ENCODE data around the gene SETD2. TPM values are rescaled to one million over a fixed set of nuclear protein-coding genes. Genes with fewer than 3 reads are reported as not detected.
"Not testable (repeated sequence)": the region's sequence is repeated elsewhere in the genome, so short reads cannot be mapped to it uniquely, and the experiment has no call there.

SETD2 gene
- total RNA-seq, 1 donor from 2014 or later, result 21.0 TPM

DNA sequence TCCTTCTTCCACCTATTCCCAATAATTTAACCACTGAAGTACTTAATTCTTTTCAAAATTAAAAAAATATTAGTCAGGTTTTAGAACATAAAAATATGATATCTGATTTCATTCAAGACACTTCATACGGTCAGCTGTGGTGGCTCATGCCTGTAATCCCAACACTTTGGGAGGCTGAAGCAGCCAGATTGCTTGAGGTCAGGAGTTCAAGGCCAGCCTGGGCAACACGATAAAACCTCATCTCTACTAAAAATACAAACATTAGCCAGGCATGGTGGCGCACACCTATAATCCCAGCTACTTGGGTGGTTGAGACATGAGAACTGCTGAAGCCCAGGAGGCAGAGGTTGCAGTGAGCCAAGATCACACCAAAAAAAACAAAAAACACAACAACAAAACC lies 127.8 kb downstream of the SETD2 start:
- DNase-seq (ENCODE audit: low spot score in 2 of 2), result no peak
- Histone ChIP-seq H3K36me3 (peaks cover 39 to 66% of the 10 kb centered on the region in 2 donors), H3K27ac (no peak overlapping the region), H3K4me3 (no peak overlapping the region), H3K9me3 (no peaks in the 10 kb centered on the region), H3K4me1 (no peaks in the 10 kb centered on the region), H3K27me3 (no peaks in the 10 kb centered on the region)
- TF ChIP-seq, protein P1, sequence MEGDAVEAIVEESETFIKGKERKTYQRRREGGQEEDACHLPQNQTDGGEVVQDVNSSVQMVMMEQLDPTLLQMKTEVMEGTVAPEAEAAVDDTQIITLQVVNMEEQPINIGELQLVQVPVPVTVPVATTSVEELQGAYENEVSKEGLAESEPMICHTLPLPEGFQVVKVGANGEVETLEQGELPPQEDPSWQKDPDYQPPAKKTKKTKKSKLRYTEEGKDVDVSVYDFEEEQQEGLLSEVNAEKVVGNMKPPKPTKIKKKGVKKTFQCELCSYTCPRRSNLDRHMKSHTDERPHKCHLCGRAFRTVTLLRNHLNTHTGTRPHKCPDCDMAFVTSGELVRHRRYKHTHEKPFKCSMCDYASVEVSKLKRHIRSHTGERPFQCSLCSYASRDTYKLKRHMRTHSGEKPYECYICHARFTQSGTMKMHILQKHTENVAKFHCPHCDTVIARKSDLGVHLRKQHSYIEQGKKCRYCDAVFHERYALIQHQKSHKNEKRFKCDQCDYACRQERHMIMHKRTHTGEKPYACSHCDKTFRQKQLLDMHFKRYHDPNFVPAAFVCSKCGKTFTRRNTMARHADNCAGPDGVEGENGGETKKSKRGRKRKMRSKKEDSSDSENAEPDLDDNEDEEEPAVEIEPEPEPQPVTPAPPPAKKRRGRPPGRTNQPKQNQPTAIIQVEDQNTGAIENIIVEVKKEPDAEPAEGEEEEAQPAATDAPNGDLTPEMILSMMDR (IDR thresholded peaks at IDR 0.05), result no peak
- intact Hi-C loops (cut with DNase I), result no loop called here

DNA sequence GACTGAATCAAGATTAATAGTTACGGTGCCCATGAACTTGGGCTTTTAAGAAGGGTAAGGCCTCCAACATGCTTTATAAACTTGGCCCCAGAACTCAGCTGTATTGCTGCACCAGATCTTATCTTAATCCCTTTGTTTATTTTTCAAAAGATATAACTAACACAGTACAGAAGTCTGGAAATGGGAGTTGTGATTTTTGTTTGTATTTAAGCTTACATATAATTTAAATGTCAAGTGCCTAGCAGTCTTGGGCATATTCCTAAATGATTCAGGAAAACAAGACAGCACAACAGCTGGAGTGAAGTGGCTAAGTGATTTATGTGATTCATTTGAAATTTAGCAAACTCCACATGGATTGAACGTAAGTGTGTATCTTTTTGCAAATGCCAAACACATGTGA lies 128.3 kb downstream of the SETD2 start:
- TF ChIP-seq, protein P1 (IDR thresholded peaks at IDR 0.05), result no peak
- intact Hi-C loops (cut with DNase I), result no loop called here
- Histone ChIP-seq H3K27me3 (no peaks in the 10 kb centered on the region), H3K27ac (no peak overlapping the region), H3K9me3 (no peaks in the 10 kb centered on the region), H3K36me3 (peaks cover 34 to 61% of the 10 kb centered on the region in 2 donors), H3K4me1 (no peaks in the 10 kb centered on the region), H3K4me3 (no peak overlapping the region)
- DNase-seq (ENCODE audit: low spot score in 2 of 2), result no peak

DNA sequence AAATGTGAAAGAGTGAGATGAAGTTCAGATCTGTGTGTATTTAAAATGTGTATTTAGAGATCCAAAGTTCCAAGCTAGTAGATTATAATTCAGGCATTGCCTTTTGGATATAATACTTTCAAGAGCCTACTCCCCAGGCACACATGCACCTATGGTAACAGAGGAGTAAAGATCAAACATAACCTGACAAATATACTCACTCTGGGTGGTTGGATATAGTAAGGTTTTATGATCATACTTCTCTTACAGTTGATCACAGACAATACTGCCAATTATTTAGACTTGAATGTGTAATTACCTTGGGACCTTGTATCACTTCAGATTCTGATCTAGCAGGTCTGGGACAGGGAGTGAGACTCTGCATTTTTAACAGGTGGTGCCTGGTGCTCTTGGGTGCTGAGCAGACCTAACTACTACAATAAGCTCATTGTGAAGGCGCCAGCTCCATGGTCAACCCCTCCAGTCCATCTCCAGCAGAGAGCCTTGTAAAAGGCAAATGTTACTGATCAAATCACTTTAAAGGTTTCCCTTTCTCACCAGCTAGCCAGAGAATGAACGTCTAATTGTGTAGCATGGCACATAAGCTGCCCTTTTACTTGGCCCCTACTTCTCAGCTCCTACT lies 128.9 kb downstream of the SETD2 start:
- no peak overlapping the region for H3K27ac ChIP-seq
- DNase-seq (ENCODE audit: low spot score in 2 of 2), result no peak
- H3K9me3 ChIP-seq, result no peaks in the 10 kb centered on the region
- H3K36me3 ChIP-seq, result peaks cover 27 to 54% of the 10 kb centered on the region in 2 donors
- TF ChIP-seq, protein P1 (IDR thresholded peaks at IDR 0.05), result no peak
- no peaks in the 10 kb centered on the region for H3K4me1 ChIP-seq
- intact Hi-C loops (cut with DNase I), result no loop called here
- H3K27me3 ChIP-seq, result no peaks in the 10 kb centered on the region
- H3K4me3 ChIP-seq, result no peak overlapping the region

DNA sequence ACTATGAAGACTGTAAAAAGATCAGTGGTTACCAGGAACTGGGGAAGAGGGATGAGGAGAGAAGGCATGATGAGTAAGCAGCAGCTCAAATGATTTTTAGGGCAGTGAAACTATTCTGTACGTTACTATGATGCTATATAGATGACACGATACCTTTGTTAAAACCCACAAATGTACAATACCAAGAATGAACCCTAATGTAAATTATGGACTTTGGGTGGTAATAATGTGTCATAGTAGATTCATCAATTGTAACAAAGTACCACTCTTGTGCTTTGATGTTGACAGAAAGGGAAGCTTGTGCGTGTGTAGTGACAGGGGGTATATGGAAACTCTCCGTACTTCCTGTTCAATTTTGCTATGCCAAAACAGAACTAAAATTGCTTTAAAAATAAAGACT lies 132.9 kb downstream of the SETD2 start:
- DNase-seq (ENCODE audit: low spot score in 2 of 2); H3K4me3 ChIP-seq; intact Hi-C loops (cut with DNase I); H3K27ac ChIP-seq; H3K9me3 ChIP-seq; H3K4me1 ChIP-seq; H3K27me3 ChIP-seq: not testable (repeated sequence)
- H3K36me3 ChIP-seq, result peaks cover 15 to 22% of the 10 kb centered on the region in 2 donors

DNA sequence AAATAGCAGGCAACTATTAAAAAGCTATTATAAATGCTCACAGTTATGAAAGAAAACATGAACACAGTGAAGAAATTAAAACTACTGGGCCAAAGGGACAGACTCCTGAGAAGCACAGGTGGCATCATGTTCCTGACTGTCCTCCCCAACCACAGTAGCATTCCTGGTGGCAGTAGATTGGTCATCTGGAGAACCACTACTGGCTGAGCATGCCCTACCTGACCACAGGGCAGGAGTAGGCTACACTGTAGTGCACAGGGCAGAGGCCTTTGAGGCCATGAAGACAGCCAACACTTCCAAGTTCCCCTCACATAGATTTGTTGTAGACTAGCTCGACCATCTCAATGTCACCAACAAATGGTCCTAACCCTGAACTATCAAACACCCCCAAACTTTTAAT lies 135.2 kb downstream of the SETD2 start:
- H3K4me3 ChIP-seq, result no peak overlapping the region
- H3K4me1 ChIP-seq, result no peaks in the 10 kb centered on the region
- H3K36me3 ChIP-seq, result peaks cover 0 to under 1% of the 10 kb centered on the region in 2 donors
- no peaks in the 10 kb centered on the region for H3K27me3 ChIP-seq
- intact Hi-C loops (cut with DNase I), result no loop called here
- H3K27ac ChIP-seq, result no peak overlapping the region
- TF ChIP-seq, protein P1 (IDR thresholded peaks at IDR 0.05), result no peak
- DNase-seq (ENCODE audit: low spot score in 2 of 2), result no peak
- H3K9me3 ChIP-seq, result no peaks in the 10 kb centered on the region

DNA sequence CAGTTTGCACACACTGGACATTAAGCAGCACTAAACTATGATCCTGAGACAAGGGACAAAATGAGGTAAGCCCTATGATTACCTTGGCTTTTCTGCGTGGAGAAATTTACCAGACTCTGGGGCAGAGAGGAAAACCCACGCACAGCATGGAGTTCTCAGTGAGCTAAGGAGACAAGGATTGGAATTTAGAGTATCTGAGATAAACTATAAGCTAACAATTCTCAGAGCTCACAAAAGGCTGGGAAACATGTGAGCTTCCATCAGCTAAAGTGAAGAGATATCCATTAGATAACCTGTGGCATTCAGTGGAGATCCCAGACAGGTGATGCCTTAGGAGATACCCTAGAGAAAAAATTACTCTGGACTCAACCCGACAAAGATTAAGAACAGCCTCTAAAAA lies 135.8 kb downstream of the SETD2 start:
- no peak overlapping the region for H3K27ac ChIP-seq
- DNase-seq (ENCODE audit: low spot score in 2 of 2), result no peak
- intact Hi-C loops (cut with DNase I), result no loop called here
- H3K4me3 ChIP-seq, result no peak overlapping the region
- H3K4me1 ChIP-seq, result no peaks in the 10 kb centered on the region
- H3K36me3 ChIP-seq, result no peaks in the 10 kb centered on the region
- H3K9me3 ChIP-seq, result no peaks in the 10 kb centered on the region
- H3K27me3 ChIP-seq, result no peaks in the 10 kb centered on the region
- TF ChIP-seq, protein P1 (IDR thresholded peaks at IDR 0.05), result no peak

DNA sequence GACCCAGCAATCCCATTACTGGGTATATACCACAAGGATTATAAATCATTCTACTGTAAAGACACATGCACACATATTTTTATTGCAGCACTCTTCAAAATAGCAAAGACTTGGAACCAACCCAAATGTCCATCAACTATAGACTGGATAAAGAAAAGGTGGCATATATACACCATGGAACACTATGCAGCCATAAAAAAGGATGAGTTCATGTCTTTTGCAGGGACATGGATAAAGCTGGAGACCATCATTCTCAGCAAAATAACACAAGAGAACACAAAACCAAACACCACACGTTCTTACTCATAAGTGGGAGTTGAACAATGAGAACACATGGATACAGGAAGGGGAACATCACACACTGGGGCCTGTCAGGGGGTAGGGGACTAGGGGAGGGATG lies 137.5 kb downstream of the SETD2 start:
- H3K9me3 ChIP-seq; H3K27me3 ChIP-seq; H3K27ac ChIP-seq; intact Hi-C loops (cut with DNase I); H3K4me3 ChIP-seq; H3K36me3 ChIP-seq; DNase-seq (ENCODE audit: low spot score in 2 of 2); H3K4me1 ChIP-seq: not testable (repeated sequence)
